Body of pancreas (tissue), 4 donors: ENCODE results near the gene ME3. TPM values are rescaled to one million over a fixed set of nuclear protein-coding genes. Genes with fewer than 3 reads are reported as not detected.
"Not testable (repeated sequence)": the region's sequence is repeated elsewhere in the genome, so short reads cannot be mapped to it uniquely, and the experiment has no call there.

Experiments
- ATAC-seq: fragments of 150-250 bp; one replicate; pipeline ENCODE4 v1.9.1; 2016
- DNase-seq, 4 donors: peaks; one replicate each; pipeline ENCODE4 v3.0.0-alpha.2; 2019
- H3K27ac ChIP-seq, 4 donors: fragments of 200-600 bp; sonication (generic); 1 replicate in 3 of 4; 2 replicates in 1 of 4; pipeline versions ENCODE4 v1.5.1 to v1.6.1; 2016 to 2019; ENCODE audit warnings: mild to moderate bottlenecking in 1 of 4, mixed read lengths in 1 of 4, moderate library complexity in 1 of 4
- H3K27me3 ChIP-seq, 2 donors: fragments of 200-600 bp; sonication (generic); one replicate each; pipeline ENCODE4 v1.6.0; 2016; ENCODE audit warnings: mild to moderate bottlenecking in 1 of 2
- H3K36me3 ChIP-seq, 2 donors: fragments of 200-600 bp; sonication (generic); replicated peaks in 1 of 2; 2 replicates each; pipeline ENCODE4 v1.5.1; 2016; ENCODE audit warnings: low read depth in 2 of 2; ENCODE audit not compliant: insufficient read depth in 1 of 2
- H3K4me1 ChIP-seq: fragments of 200-600 bp; sonication (generic); one replicate; pipeline ENCODE4 v1.6.0; 2016
- H3K4me3 ChIP-seq, 2 donors: fragments of 200-600 bp; sonication (generic); 1 replicate in 1 of 2; 2 replicates in 1 of 2; pipeline ENCODE4 v1.5.1; 2016 to 2019
- H3K9me3 ChIP-seq, 3 donors: fragments of 200-600 bp; sonication (generic); 1 replicate in 2 of 3; 2 replicates in 1 of 3; pipeline ENCODE4 v1.5.1; 2016
- POLR2A ChIP-seq, 3 donors: fragments of 450-650 bp; IDR thresholded peaks; one replicate each; pipeline ENCODE4 v1.6.1; 2016; ENCODE audit warnings: antibody characterized with exemption in 3 of 3, mild to moderate bottlenecking in 2 of 3
- WGBS, 2 donors: methylation state at CpG; one replicate each; pipeline ENCODE4 v1.1.5; 2017; 5-methylcytosine and 5-hydroxymethylcytosine counted together
- intact Hi-C: fragments of 100-400 bp; cut with DNase I; formaldehyde crosslinking; loops from one replicate; pipeline ENCODE4 v1.15.1; 2023
- total RNA-seq, 2 donors: library from RNA; depleted of rRNA; stranded (reverse); fragments of >200 nt; gene quantifications; one replicate each; pipeline ENCODE4 v1.1.0, GENCODE V29; 2016
- TF ChIP-seq, protein P1 (sequence below), 7 experiments: fragments of 450-650 bp in 4 of 7; fragments of 200-600 bp in 3 of 7; sonication (generic) in 3 of 7; IDR thresholded peaks; one replicate each; pipeline ENCODE4 v1.5.1; 2016 to 2019; ENCODE audit warnings: antibody characterized with exemption in 7 of 7

Gene ME3
- total RNA-seq, 2 donors from 2014 or later = 20.8 to 54.7 TPM

DNA sequence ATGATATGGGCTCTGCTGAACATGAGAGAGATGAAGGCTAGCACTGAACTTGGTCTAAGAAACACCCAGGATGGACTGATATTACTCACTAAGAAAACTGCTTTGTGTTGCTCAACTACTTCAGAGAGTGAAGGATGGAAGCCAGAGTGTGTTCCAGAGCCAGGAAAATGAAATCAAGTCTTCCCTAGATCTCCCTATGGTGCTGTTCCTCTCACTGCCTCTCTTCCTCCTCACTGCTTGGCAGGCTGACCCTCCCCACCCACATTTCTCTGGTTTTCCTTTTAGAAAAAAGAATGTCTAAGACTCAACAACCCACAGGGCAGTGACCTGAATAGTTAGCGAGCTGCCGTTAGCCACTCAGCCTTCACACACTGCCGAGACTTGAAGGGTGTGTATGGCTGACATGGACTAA is 232.1 kb downstream of the ME3 start:
- ATAC-seq (peak; percentile 56), DNase-seq (peak in 1 of 4 donors; percentile 51)
- intact Hi-C loops = no loop called here
- Histone ChIP-seq H3K4me1 (no peaks in the 10 kb centered on the region), H3K4me3 (no peak overlapping the region), H3K36me3 (peaks cover 0 to 2% of the 10 kb centered on the region in 2 donors), H3K9me3 (no peaks in the 10 kb centered on the region), H3K27ac (no peak overlapping the region), H3K27me3 (no peaks in the 10 kb centered on the region)
- WGBS, 2 donors = 84 to 93% methylated on average over 3 of the region's 3 CpGs
- no peak for TF ChIP-seq POLR2A (IDR thresholded peaks at IDR 0.05)
- TF ChIP-seq, protein P1, sequence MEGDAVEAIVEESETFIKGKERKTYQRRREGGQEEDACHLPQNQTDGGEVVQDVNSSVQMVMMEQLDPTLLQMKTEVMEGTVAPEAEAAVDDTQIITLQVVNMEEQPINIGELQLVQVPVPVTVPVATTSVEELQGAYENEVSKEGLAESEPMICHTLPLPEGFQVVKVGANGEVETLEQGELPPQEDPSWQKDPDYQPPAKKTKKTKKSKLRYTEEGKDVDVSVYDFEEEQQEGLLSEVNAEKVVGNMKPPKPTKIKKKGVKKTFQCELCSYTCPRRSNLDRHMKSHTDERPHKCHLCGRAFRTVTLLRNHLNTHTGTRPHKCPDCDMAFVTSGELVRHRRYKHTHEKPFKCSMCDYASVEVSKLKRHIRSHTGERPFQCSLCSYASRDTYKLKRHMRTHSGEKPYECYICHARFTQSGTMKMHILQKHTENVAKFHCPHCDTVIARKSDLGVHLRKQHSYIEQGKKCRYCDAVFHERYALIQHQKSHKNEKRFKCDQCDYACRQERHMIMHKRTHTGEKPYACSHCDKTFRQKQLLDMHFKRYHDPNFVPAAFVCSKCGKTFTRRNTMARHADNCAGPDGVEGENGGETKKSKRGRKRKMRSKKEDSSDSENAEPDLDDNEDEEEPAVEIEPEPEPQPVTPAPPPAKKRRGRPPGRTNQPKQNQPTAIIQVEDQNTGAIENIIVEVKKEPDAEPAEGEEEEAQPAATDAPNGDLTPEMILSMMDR (IDR thresholded peaks at IDR 0.05) = no peak

- H3K27ac ChIP-seq = no peak overlapping the region
Observed at GRCh38 chr11:86438685-86439084, 233.7 kb downstream of the ME3 start.

GRCh38 chr11:86435711-86436110 is 236.7 kb downstream of the ME3 start:
- Histone ChIP-seq H3K4me1 (no peaks in the 10 kb centered on the region), H3K27ac (no peak overlapping the region), H3K4me3 (no peak overlapping the region), H3K36me3 (no peaks in the 10 kb centered on the region), H3K9me3 (no peaks in the 10 kb centered on the region), H3K27me3 (no peaks in the 10 kb centered on the region)
- ATAC-seq = no peak
- DNase-seq = no peak
- intact Hi-C loops = no loop called here
- 98 to 100% methylated on average over 2 of the region's 2 CpGs for WGBS, 2 donors
- TF ChIP-seq POLR2A (IDR thresholded peaks at IDR 0.05) = no peak
- TF ChIP-seq, protein P1 (IDR thresholded peaks at IDR 0.05) = no peak

More at GRCh38 chr11:86438685-86439084, 233.7 kb downstream of the ME3 start:
- 94 to 100% methylated on average over 1 of the region's 1 CpG for WGBS, 2 donors
- Histone ChIP-seq H3K9me3 (no peaks in the 10 kb centered on the region), H3K4me1 (no peaks in the 10 kb centered on the region), H3K36me3 (no peaks in the 10 kb centered on the region), H3K4me3 (no peak overlapping the region), H3K27me3 (no peaks in the 10 kb centered on the region)
- ATAC-seq (no peak), DNase-seq (no peak)
- intact Hi-C loops = no loop called here
- TF ChIP-seq, protein P1 (IDR thresholded peaks at IDR 0.05) = no peak
- TF ChIP-seq POLR2A (IDR thresholded peaks at IDR 0.05) = no peak

- H3K27me3 ChIP-seq, H3K36me3 ChIP-seq, H3K27ac ChIP-seq, DNase-seq, H3K4me3 ChIP-seq, H3K9me3 ChIP-seq, ATAC-seq, H3K4me1 ChIP-seq, intact Hi-C loops: not testable (repeated sequence)
- 94 to 97% methylated on average over 9 to 26 of the region's 38 CpGs for WGBS, 2 donors
Observed at GRCh38 chr11:86433361-86434095, 238.9 kb downstream of the ME3 start.

- DNase-seq = no peak
- intact Hi-C loops = no loop called here
- Histone ChIP-seq H3K4me1 (no peaks in the 10 kb centered on the region), H3K27me3 (no peaks in the 10 kb centered on the region), H3K27ac (no peak overlapping the region), H3K9me3 (no peaks in the 10 kb centered on the region), H3K36me3 (no peaks in the 10 kb centered on the region), H3K4me3 (no peak overlapping the region)
- no peak for ATAC-seq
- TF ChIP-seq POLR2A (IDR thresholded peaks at IDR 0.05) = no peak
- TF ChIP-seq, protein P1 (IDR thresholded peaks at IDR 0.05) = no peak
- WGBS, 2 donors = 76 to 95% methylated on average over 29 to 37 of the region's 37 CpGs
Observed at GRCh38 chr11:86431258-86431657, 241.2 kb downstream of the ME3 start.
